Colonic mucosa (tissue), 4 donors: Measurements from ENCODE around the gene LEKR1. TPM values are rescaled to one million over a fixed set of nuclear protein-coding genes. Genes with fewer than 3 reads are reported as not detected.

Experiments used
- DNase-seq: peaks from one replicate; pipeline ENCODE4 v3.0.0-alpha.2; 2020
- H3K27ac ChIP-seq: fragments of 200-600 bp; one replicate; pipeline ENCODE4 v1.8.0; 2021
- H3K27me3 ChIP-seq: fragments of 200-600 bp; one replicate; pipeline ENCODE4 v1.8.0; 2021
- H3K36me3 ChIP-seq: fragments of 200-600 bp; one replicate; pipeline ENCODE4 v1.8.0; 2021
- H3K4me1 ChIP-seq: fragments of 200-600 bp; one replicate; pipeline ENCODE4 v1.8.0; 2021; ENCODE audit warnings: mild to moderate bottlenecking
- H3K4me3 ChIP-seq: fragments of 200-600 bp; one replicate; pipeline ENCODE4 v1.8.0; 2021
- H3K9ac ChIP-seq, 2 donors: one replicate each; pipeline ENCODE4 v1.7.0; 2013; ENCODE audit warnings: control low read depth in 2 of 2, low read depth in 2 of 2, low read length in 2 of 2
- H3K9me3 ChIP-seq: fragments of 200-600 bp; one replicate; pipeline ENCODE4 v1.8.0; 2021
- CTCF ChIP-seq: fragments of 200-600 bp; IDR thresholded peaks from one replicate; pipeline ENCODE4 v1.8.0; 2022; ENCODE audit warnings: antibody characterized with exemption, mild to moderate bottlenecking
- intact Hi-C: fragments of 100-400 bp; cut with DNase I; formaldehyde crosslinking; loops from one replicate; pipeline ENCODE4 v1.14.1; 2022
- total RNA-seq, 2 donors: library from RNA; stranded (reverse); fragmentation: NEBNext Ultra II Directional in 1 of 2; extraction: Animal tissue kit (Norgen Biotek cat#: 25700) in 1 of 2; gene quantifications; one replicate each; pipeline ENCODE4 v1.2.1, GENCODE V29; 2021
- donor health status: healthy.
- donor health status: DM: no; HTN: no; CAD: no.
- donor health status: DM: no; HTN: no; CAD: no.

LEKR1 gene
- total RNA-seq, 2 donors from 2014 or later = 1.6 to 2.0 TPM

- no peaks in the 10 kb centered on the region for H3K4me1 ChIP-seq
- H3K9me3 ChIP-seq = no peaks in the 10 kb centered on the region
- H3K27me3 ChIP-seq = no peaks in the 10 kb centered on the region
- no peak for TF ChIP-seq CTCF
- no peak overlapping the region for H3K9ac ChIP-seq
- no peak overlapping the region for H3K27ac ChIP-seq
- H3K4me3 ChIP-seq = no peak overlapping the region
- H3K36me3 ChIP-seq = no peaks in the 10 kb centered on the region
- intact Hi-C loops = no loop called here
- DNase-seq = no peak
Observed at GRCh38 chr3:156808025-156808424, 18.1 kb upstream of the LEKR1 start.

GRCh38 chr3:156811089-156811862 is 14.9 kb upstream of the LEKR1 start:
- no peak for DNase-seq
- Histone ChIP-seq H3K36me3 (no peaks in the 10 kb centered on the region), H3K9ac (no peak overlapping the region), H3K9me3 (no peaks in the 10 kb centered on the region), H3K4me1 (peaks cover 6% of the 10 kb centered on the region), H3K4me3 (no peak overlapping the region), H3K27me3 (no peaks in the 10 kb centered on the region), H3K27ac (peak overlapping the region; percentile 54)
- intact Hi-C loops = no loop called here
- TF ChIP-seq CTCF = no peak

- Histone ChIP-seq H3K9me3 (no peaks in the 10 kb centered on the region), H3K27me3 (no peaks in the 10 kb centered on the region), H3K4me3 (no peak overlapping the region), H3K27ac (no peak overlapping the region), H3K9ac (no peak overlapping the region), H3K36me3 (no peaks in the 10 kb centered on the region), H3K4me1 (peaks cover 6% of the 10 kb centered on the region)
- DNase-seq = peak; percentile 32
- intact Hi-C loops = no loop called here
- TF ChIP-seq CTCF = no peak
Observed at GRCh38 chr3:156812521-156813335, 13.4 kb upstream of the LEKR1 start.

GRCh38 chr3:156814295-156814694 is 11.9 kb upstream of the LEKR1 start:
- H3K27ac ChIP-seq = no peak overlapping the region
- H3K9ac ChIP-seq = no peak overlapping the region
- no peak for DNase-seq
- no peaks in the 10 kb centered on the region for H3K36me3 ChIP-seq
- H3K9me3 ChIP-seq = no peaks in the 10 kb centered on the region
- intact Hi-C loops = no loop called here
- H3K4me3 ChIP-seq = no peak overlapping the region
- no peak for TF ChIP-seq CTCF
- no peaks in the 10 kb centered on the region for H3K27me3 ChIP-seq
- H3K4me1 ChIP-seq = peaks cover 12% of the 10 kb centered on the region

- TF ChIP-seq CTCF = no peak
- Histone ChIP-seq H3K36me3 (no peaks in the 10 kb centered on the region), H3K4me3 (peak overlapping the region; percentile 56), H3K4me1 (peaks cover 12% of the 10 kb centered on the region), H3K27ac (peak overlapping the region; percentile 80), H3K27me3 (no peaks in the 10 kb centered on the region), H3K9me3 (no peaks in the 10 kb centered on the region), H3K9ac (peak overlapping the region; percentile 76 to 92)
- peak; percentile 43 for DNase-seq
- intact Hi-C loops = no loop called here
Observed at GRCh38 chr3:156816091-156816793, 9.9 kb upstream of the LEKR1 start.
